Tibial nerve (tissue), 4 donors: Measurements from ENCODE around the gene TEX22. TPM values are rescaled to one million over a fixed set of nuclear protein-coding genes. Genes with fewer than 3 reads are reported as not detected.

Experiments used
- DNase-seq, 2 donors: peaks; one replicate each; pipeline ENCODE4 v3.0.0-alpha.2; 2019; ENCODE audit warnings: low spot score in 2 of 2
- H3K27ac ChIP-seq, 4 donors: fragments of 200-600 bp; sonication (generic) in 3 of 4; one replicate each; pipeline ENCODE4 v1.5.1; 2017 to 2019; ENCODE audit warnings: mild to moderate bottlenecking in 1 of 4
- H3K27me3 ChIP-seq, 2 donors: fragments of 200-600 bp; sonication (generic) in 1 of 2; one replicate each; pipeline versions ENCODE4 v1.5.1 to v1.6.0; 2017 to 2019
- H3K36me3 ChIP-seq, 3 donors: fragments of 200-600 bp; sonication (generic); one replicate each; pipeline ENCODE4 v1.5.1; 2018 to 2019
- H3K4me1 ChIP-seq, 4 donors: fragments of 200-600 bp; sonication (generic) in 3 of 4; one replicate each; pipeline ENCODE4 v1.5.1; 2017 to 2019
- H3K4me3 ChIP-seq, 4 donors: fragments of 200-600 bp; sonication (generic) in 3 of 4; one replicate each; pipeline ENCODE4 v1.5.1; 2017 to 2019; ENCODE audit warnings: mild to moderate bottlenecking in 1 of 4, moderate library complexity in 1 of 4
- H3K9me3 ChIP-seq, 4 donors: fragments of 200-600 bp; sonication (generic) in 3 of 4; one replicate each; pipeline ENCODE4 v1.5.1; 2017 to 2019
- CTCF ChIP-seq, 5 experiments: fragments of 200-600 bp in 3 of 5; fragments of 450-650 bp in 2 of 5; sonication (generic) in 3 of 5; IDR thresholded peaks; one replicate each; pipeline ENCODE4 v1.5.1; 2016 to 2019; ENCODE audit warnings: antibody characterized with exemption in 5 of 5, mild to moderate bottlenecking in 3 of 5, moderate library complexity in 2 of 5
- EP300 ChIP-seq, 2 donors: sonication (generic); formaldehyde crosslinking; IDR thresholded peaks; one replicate each; pipeline ENCODE4 v1.6.1; 2017; ENCODE audit warnings: antibody characterized with exemption in 2 of 2, mild to moderate bottlenecking in 1 of 2
- POLR2A ChIP-seq, 2 donors: fragments of 450-650 bp; IDR thresholded peaks; one replicate each; pipeline ENCODE4 v1.6.1; 2017; ENCODE audit warnings: antibody characterized with exemption in 2 of 2, mild to moderate bottlenecking in 2 of 2, moderate library complexity in 2 of 2
- WGBS, 2 donors: methylation state at CpG; one replicate each; pipeline ENCODE4 v1.1.5; 2018; 5-methylcytosine and 5-hydroxymethylcytosine counted together
- total RNA-seq, 4 donors: library from RNA; depleted of rRNA; stranded (reverse); fragments of >200 nt; gene quantifications; one replicate each; pipeline ENCODE4 v1.1.0, GENCODE V29; 2016

The TEX22 gene
- total RNA-seq, 4 donors from 2014 or later, result 0.84 to 1.3 (median 1.0) TPM

GRCh38 chr14:105351920-105352851, 46.2 kb upstream of the TEX22 start:
- H3K27ac ChIP-seq, result peak overlapping the region in 2 of 4 donors; percentile 33 to 35
- WGBS, 2 donors, result 54 to 68% methylated on average over 17 to 22 of the region's 26 CpGs

GRCh38 chr14:105353136-105353535, 45.2 kb upstream of the TEX22 start:
- Histone ChIP-seq H3K27me3 (no peaks in the 10 kb centered on the region), H3K4me1 (peaks cover 0 to 12% (median 0%) of the 10 kb centered on the region in 4 donors), H3K9me3 (no peaks in the 10 kb centered on the region), H3K27ac (no peak overlapping the region), H3K4me3 (no peak overlapping the region), H3K36me3 (peaks cover 0 to 79% (median 4%) of the 10 kb centered on the region in 3 donors)
- DNase-seq, result no peak
- TF ChIP-seq EP300 (IDR thresholded peaks at IDR 0.05) (no peak), CTCF (IDR thresholded peaks at IDR 0.05) (no peak), POLR2A (IDR thresholded peaks at IDR 0.05) (no peak)
- WGBS, 2 donors, result 85 to 89% methylated on average over 3 to 4 of the region's 10 CpGs

More at GRCh38 chr14:105351920-105352851, 46.2 kb upstream of the TEX22 start:
- H3K4me1 ChIP-seq, result peaks cover 0 to 21% (median 0%) of the 10 kb centered on the region in 4 donors
- no peaks in the 10 kb centered on the region for H3K27me3 ChIP-seq
- peaks cover 0 to 70% (median 4%) of the 10 kb centered on the region in 3 donors for H3K36me3 ChIP-seq
- H3K4me3 ChIP-seq, result no peak overlapping the region
- no peaks in the 10 kb centered on the region for H3K9me3 ChIP-seq
- DNase-seq, result peak; percentile 55 to 81
- peak; percentile 74 to 91 (median 83) for TF ChIP-seq CTCF (IDR thresholded peaks at IDR 0.05)
- TF ChIP-seq POLR2A (IDR thresholded peaks at IDR 0.05), result no peak
- peak in 1 of 2 donors; percentile 37 for TF ChIP-seq EP300 (IDR thresholded peaks at IDR 0.05)

GRCh38 chr14:105354541-105354940, 43.8 kb upstream of the TEX22 start:
- H3K36me3 ChIP-seq, result peaks cover 0 to 76% (median 4%) of the 10 kb centered on the region in 3 donors
- H3K27me3 ChIP-seq, result no peaks in the 10 kb centered on the region
- no peaks in the 10 kb centered on the region for H3K9me3 ChIP-seq
- DNase-seq, result no peak
- WGBS, 2 donors, result 89 to 94% methylated on average over 20 of the region's 20 CpGs
- no peak overlapping the region for H3K4me3 ChIP-seq
- TF ChIP-seq CTCF (IDR thresholded peaks at IDR 0.05) (no peak), POLR2A (IDR thresholded peaks at IDR 0.05) (no peak), EP300 (IDR thresholded peaks at IDR 0.05) (no peak)
- peaks cover 0 to 5% (median 0%) of the 10 kb centered on the region in 4 donors for H3K4me1 ChIP-seq
- no peak overlapping the region for H3K27ac ChIP-seq

- Histone ChIP-seq H3K27ac (no peak overlapping the region), H3K9me3 (no peaks in the 10 kb centered on the region), H3K4me1 (peaks cover 0 to 5% (median 0%) of the 10 kb centered on the region in 4 donors), H3K4me3 (no peak overlapping the region), H3K36me3 (peaks cover 0 to 72% (median 4%) of the 10 kb centered on the region in 3 donors), H3K27me3 (no peaks in the 10 kb centered on the region)
- TF ChIP-seq POLR2A (IDR thresholded peaks at IDR 0.05) (no peak), EP300 (IDR thresholded peaks at IDR 0.05) (no peak), CTCF (IDR thresholded peaks at IDR 0.05) (no peak)
- no peak for DNase-seq
- WGBS, 2 donors, result 91 to 93% methylated on average over 20 to 27 of the region's 27 CpGs
Measured at GRCh38 chr14:105355049-105355575, 43.2 kb upstream of the TEX22 start.
